ENCODE data around the gene SCFD2. TPM values are rescaled to one million over a fixed set of nuclear protein-coding genes. Genes with fewer than 3 reads are reported as not detected.

The SCFD2 gene
- total RNA-seq, 4 donors from 2014 or later = 13.1 to 27.4 (median 19.8) TPM

DNA sequence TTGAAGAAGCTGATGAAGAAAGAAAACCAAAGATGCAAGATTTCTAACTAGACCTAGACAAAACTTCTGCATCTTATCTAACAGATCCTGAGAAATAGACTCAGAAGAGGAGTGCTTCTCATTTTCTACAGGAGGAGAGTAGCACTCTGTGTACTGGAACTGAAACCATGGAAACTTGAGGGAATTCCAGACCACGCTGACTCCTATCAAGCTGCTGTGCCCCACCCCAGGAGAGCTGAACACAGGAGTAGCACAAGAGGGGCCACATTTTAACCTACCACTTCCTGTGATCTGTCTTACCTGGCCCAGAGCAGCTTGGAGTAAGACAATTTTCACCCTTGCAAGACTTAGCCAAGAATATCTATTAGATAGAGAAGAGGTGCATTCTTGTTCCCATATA lies 248.9 kb downstream of the SCFD2 start:
- TF ChIP-seq, protein P1, sequence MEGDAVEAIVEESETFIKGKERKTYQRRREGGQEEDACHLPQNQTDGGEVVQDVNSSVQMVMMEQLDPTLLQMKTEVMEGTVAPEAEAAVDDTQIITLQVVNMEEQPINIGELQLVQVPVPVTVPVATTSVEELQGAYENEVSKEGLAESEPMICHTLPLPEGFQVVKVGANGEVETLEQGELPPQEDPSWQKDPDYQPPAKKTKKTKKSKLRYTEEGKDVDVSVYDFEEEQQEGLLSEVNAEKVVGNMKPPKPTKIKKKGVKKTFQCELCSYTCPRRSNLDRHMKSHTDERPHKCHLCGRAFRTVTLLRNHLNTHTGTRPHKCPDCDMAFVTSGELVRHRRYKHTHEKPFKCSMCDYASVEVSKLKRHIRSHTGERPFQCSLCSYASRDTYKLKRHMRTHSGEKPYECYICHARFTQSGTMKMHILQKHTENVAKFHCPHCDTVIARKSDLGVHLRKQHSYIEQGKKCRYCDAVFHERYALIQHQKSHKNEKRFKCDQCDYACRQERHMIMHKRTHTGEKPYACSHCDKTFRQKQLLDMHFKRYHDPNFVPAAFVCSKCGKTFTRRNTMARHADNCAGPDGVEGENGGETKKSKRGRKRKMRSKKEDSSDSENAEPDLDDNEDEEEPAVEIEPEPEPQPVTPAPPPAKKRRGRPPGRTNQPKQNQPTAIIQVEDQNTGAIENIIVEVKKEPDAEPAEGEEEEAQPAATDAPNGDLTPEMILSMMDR (IDR thresholded peaks at IDR 0.05; ENCODE audit: low read depth) = no peak

GRCh38 chr4:53113431-53114225 lies 252.2 kb downstream of the SCFD2 start:
- TF ChIP-seq, protein P1 (IDR thresholded peaks at IDR 0.05; ENCODE audit: low read depth) = no peak

- TF ChIP-seq, protein P1 (IDR thresholded peaks at IDR 0.05; ENCODE audit: low read depth) = no peak
Measured at GRCh38 chr4:53105313-53105712, 260.5 kb downstream of the SCFD2 start.

DNA sequence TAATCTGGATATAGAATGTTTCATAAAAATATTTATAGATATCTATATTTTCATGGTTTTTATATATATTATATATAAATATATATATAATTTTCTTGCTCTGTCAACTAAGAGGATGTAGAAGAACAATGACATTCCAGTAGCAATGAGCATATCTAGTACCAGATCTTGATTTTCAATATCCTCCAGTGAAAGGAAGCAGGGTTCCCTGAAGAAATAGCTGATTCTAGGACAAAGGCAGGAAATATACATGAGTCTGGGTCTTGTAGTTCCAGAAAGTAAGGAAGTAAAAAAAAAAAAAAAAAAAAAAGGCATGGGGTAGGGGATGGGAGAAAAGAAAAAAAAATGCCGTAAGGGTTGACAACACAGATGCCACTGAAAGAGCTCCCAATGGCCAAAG lies 262.4 kb downstream of the SCFD2 start:
- TF ChIP-seq, protein P1 (IDR thresholded peaks at IDR 0.05; ENCODE audit: low read depth) = no peak

DNA sequence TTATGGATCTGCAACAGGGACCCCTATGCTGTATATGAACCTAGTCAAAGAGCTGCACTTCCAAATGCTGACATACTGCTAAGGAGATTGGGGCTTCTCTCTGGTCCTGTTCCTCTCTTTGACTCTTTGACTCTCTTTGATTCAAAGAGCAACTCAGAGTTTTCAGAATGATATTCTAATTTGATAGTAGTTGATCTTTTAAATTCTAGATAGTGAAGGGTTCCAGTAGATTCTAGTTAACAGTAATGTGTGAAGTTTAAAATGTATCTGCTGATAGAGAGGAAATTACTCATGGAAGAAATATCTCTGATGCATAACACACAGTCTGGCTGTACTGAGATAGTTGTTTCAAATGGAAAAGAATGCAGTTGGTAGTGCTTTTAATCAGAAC lies 264.7 kb downstream of the SCFD2 start:
- TF ChIP-seq, protein P1 (IDR thresholded peaks at IDR 0.05; ENCODE audit: low read depth) = no peak

- TF ChIP-seq, protein P1 (IDR thresholded peaks at IDR 0.05; ENCODE audit: low read depth) = no peak
Measured at GRCh38 chr4:53100501-53101190, 265.2 kb downstream of the SCFD2 start.

GRCh38 chr4:53098681-53099121 lies 267.2 kb downstream of the SCFD2 start:
- TF ChIP-seq, protein P1 (IDR thresholded peaks at IDR 0.05; ENCODE audit: low read depth) = no peak

Measured in subcutaneous adipose tissue (tissue), 4 donors.